HepG2 (cell line): ENCODE results near the gene ATXN7L2. TPM values are rescaled to one million over a fixed set of nuclear protein-coding genes. Genes with fewer than 3 reads are reported as not detected.

Experiments
- ASH2L ChIP-seq: fragments of 300-600, 200-600 bp; sonication (generic); IDR thresholded peaks from 2 replicates; pipeline ENCODE4 v1.7.0; 2017; ENCODE audit warnings: low read depth, mild to moderate bottlenecking, moderate library complexity, mixed read lengths, low read length; ENCODE audit not compliant: insufficient read length
- CC2D1A ChIP-seq: sonication (generic); formaldehyde crosslinking; IDR thresholded peaks from 2 replicates; pipeline ENCODE4 v1.8.1; 2023; ENCODE audit warnings: mild to moderate bottlenecking, missing genetic modification reagents
- GTF2F1 ChIP-seq: fragments of 150-350 bp; IDR thresholded peaks from 2 replicates; pipeline ENCODE4 v1.6.1; 2014; ENCODE audit warnings: low read length
- GZF1 ChIP-seq: sonication (generic); formaldehyde crosslinking; IDR thresholded peaks from 2 replicates; pipeline ENCODE4 v1.5.1; 2020; ENCODE audit warnings: mild to moderate bottlenecking, missing genetic modification reagents
- MED13 ChIP-seq: sonication (generic); formaldehyde crosslinking; IDR thresholded peaks from 2 replicates; pipeline ENCODE4 v1.5.0; 2020; ENCODE audit warnings: missing genetic modification reagents
- WIZ ChIP-seq: sonication (generic); formaldehyde crosslinking; IDR thresholded peaks from 2 replicates; pipeline ENCODE4 v1.5.1; 2020; ENCODE audit warnings: mild to moderate bottlenecking, missing genetic modification reagents
- ZNF33A ChIP-seq: sonication (generic); formaldehyde crosslinking; IDR thresholded peaks from 2 replicates; pipeline ENCODE4 v1.5.1; 2020; ENCODE audit warnings: missing genetic modification reagents, mild to moderate bottlenecking, moderate library complexity, borderline replicate concordance
- polyA plus RNA-seq, 8 experiments: library from polyadenylated mRNA; depleted of rRNA in 3 of 8; stranded (reverse) in 7 of 8; unstranded in 1 of 8; fragments of >200 nt; fragmentation: Illumina TruSeq in 4 of 8; extraction: Trizol in 4 of 8; gene quantifications; 2 replicates each; pipeline versions ENCODE4 v1.2.1 to v1.2.3, GENCODE V29; 2011 to 2016; ENCODE audit warnings: low read depth in 4 of 8, missing spikeins in 1 of 8, mixed read lengths in 1 of 8; ENCODE audit not compliant: insufficient read depth in 1 of 8
- total RNA-seq, 5 experiments: library from RNA; depleted of rRNA; stranded (reverse); fragments of >200 nt; fragmentation: Illumina TruSeq; extraction: Trizol; gene quantifications; 2 replicates each; pipeline ENCODE4 v1.2.3, GENCODE V29; 2016; ENCODE audit warnings: low read depth in 1 of 5
- TF ChIP-seq, protein P1 (sequence below): IDR thresholded peaks from 2 replicates; pipeline ENCODE4 v1.6.1; 2016; ENCODE audit warnings: missing compliant biosample characterization, missing genetic modification reagents, borderline replicate concordance
- TF ChIP-seq, protein P2 (sequence below): sonication (generic); formaldehyde crosslinking; conservative IDR thresholded peaks from 2 replicates; pipeline ENCODE4 v1.4.0; 2020; ENCODE audit warnings: missing genetic modification reagents
- TF ChIP-seq, protein P3 (sequence below): sonication (generic); formaldehyde crosslinking; IDR thresholded peaks from 2 replicates; pipeline ENCODE4 v1.9.0; 2021; ENCODE audit warnings: missing genetic modification reagents, borderline replicate concordance

Gene ATXN7L2
- total and polyA plus RNA-seq, 2 of the 13 experiments (the other 11 are each of a cell fraction or from before 2014, with no cell fraction given): 2.7 to 2.8 TPM

GRCh38 chr1:109534307-109534858, 50.7 kb downstream of the ATXN7L2 start (continued):
- TF ChIP-seq, protein P1, sequence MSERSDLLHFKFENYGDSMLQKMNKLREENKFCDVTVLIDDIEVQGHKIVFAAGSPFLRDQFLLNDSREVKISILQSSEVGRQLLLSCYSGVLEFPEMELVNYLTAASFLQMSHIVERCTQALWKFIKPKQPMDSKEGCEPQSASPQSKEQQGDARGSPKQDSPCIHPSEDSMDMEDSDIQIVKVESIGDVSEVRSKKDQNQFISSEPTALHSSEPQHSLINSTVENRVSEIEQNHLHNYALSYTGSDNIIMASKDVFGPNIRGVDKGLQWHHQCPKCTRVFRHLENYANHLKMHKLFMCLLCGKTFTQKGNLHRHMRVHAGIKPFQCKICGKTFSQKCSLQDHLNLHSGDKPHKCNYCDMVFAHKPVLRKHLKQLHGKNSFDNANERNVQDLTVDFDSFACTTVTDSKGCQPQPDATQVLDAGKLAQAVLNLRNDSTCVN (CRISPR knock-in tag): no peak
- TF ChIP-seq CC2D1A (CRISPR knock-in tag): no peak
- no peak for TF ChIP-seq GTF2F1
- no peak for TF ChIP-seq MED13 (CRISPR knock-in tag)
- TF ChIP-seq, protein P2, sequence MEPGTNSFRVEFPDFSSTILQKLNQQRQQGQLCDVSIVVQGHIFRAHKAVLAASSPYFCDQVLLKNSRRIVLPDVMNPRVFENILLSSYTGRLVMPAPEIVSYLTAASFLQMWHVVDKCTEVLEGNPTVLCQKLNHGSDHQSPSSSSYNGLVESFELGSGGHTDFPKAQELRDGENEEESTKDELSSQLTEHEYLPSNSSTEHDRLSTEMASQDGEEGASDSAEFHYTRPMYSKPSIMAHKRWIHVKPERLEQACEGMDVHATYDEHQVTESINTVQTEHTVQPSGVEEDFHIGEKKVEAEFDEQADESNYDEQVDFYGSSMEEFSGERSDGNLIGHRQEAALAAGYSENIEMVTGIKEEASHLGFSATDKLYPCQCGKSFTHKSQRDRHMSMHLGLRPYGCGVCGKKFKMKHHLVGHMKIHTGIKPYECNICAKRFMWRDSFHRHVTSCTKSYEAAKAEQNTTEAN (CRISPR knock-in tag): no peak
- no peak for TF ChIP-seq ASH2L
- TF ChIP-seq ZNF33A (CRISPR knock-in tag): no peak
- TF ChIP-seq GZF1 (CRISPR knock-in tag): no peak
- no peak for TF ChIP-seq WIZ
- TF ChIP-seq, protein P3, sequence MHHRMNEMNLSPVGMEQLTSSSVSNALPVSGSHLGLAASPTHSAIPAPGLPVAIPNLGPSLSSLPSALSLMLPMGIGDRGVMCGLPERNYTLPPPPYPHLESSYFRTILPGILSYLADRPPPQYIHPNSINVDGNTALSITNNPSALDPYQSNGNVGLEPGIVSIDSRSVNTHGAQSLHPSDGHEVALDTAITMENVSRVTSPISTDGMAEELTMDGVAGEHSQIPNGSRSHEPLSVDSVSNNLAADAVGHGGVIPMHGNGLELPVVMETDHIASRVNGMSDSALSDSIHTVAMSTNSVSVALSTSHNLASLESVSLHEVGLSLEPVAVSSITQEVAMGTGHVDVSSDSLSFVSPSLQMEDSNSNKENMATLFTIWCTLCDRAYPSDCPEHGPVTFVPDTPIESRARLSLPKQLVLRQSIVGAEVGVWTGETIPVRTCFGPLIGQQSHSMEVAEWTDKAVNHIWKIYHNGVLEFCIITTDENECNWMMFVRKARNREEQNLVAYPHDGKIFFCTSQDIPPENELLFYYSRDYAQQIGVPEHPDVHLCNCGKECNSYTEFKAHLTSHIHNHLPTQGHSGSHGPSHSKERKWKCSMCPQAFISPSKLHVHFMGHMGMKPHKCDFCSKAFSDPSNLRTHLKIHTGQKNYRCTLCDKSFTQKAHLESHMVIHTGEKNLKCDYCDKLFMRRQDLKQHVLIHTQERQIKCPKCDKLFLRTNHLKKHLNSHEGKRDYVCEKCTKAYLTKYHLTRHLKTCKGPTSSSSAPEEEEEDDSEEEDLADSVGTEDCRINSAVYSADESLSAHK (CRISPR knock-in tag): no peak
